ENCODE measurements around the gene NFRKB.
"Not testable (repeated sequence)": the region's sequence is repeated elsewhere in the genome, so short reads cannot be mapped to it uniquely, and the experiment has no call there.

The NFRKB gene

DNA sequence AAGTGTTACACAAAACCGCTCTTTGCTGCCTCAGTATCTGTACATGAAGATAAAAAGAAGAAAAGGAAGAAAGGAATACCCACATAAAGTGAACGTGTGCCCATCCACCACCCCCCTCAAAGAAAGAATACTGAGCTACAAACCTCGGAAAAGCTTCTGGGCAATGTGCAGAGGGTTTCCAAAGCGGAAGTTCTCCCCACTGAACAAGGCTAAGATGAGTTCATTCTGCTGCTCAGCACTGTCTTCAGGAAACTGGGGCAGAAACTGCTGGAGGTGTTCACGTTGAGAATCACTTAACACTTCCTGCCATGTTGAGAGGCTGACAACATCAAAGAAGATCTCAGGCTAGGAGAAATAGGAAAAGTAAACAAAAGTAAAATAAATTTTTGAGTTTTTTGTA, 6.9 kb downstream of the NFRKB start:
- DNase-seq, result no peak

DNA sequence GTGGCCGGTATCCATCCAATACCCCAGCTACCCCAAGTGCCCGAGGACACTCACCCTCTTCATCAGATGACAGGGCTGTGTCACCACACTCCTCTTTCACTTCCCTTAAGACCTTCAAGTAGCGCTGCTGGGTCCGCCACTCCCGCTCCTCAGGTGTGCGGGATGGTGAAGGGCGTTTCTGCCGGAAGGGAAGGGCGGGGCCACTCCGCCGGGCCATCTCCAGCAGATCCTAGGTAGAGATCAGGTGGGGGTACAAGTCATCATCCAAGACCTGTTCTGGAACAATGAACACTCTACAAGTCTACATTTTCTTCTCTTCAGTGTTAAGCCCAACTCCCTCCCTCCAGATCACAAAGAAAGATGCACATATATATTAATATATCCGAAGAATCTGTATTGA, 10.0 kb downstream of the NFRKB start:
- DNase-seq, result no peak

DNA sequence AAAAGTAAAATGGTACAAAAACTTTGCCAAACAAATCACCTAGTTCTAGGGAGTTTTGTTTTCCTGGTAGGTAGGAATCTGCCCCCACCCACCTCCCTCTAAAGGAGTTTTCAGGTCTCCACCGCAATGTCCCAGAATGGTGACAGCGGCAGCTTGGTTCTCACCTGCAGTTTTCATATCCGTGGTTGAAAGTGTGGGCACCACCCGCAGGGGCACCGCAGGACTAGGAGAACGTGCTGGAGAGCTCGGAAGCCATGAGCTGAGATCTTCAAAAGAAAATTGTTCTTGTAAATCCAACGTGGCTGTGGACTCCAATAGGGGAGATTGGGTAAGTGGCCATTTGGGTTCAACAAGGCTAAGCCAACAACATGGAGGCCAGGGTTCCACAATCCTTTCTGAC, 10.8 kb downstream of the NFRKB start:
- no peak for DNase-seq

DNA sequence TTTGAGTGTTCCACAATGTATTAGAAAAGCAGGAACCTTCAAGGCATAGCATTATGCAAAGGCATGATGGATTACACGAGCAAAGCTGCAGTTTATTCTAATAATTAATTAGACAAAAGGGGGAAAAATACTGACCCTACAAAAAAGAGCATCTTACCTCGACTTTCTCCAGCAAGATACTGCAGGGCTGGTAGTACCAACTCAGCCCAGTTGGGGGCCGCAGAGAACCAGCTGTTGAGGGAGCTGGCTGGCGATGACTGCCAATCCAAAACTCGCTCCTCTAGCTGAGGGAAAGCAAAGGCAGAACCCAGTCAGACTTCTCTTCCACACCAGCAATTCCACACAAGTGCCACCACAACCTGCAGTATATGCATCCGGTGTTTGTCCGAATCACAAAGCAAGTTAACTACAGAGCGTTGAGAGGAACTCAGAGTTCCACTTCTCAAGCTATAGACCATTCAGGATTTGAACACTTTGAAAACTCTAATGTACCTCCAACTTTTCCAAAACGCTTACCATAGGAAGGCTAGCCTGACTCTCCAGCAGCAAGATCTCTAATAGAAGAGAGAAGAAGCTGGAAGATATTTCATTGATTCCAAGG, 13.7 kb downstream of the NFRKB start:
- DNase-seq, result peak; percentile 43

DNA sequence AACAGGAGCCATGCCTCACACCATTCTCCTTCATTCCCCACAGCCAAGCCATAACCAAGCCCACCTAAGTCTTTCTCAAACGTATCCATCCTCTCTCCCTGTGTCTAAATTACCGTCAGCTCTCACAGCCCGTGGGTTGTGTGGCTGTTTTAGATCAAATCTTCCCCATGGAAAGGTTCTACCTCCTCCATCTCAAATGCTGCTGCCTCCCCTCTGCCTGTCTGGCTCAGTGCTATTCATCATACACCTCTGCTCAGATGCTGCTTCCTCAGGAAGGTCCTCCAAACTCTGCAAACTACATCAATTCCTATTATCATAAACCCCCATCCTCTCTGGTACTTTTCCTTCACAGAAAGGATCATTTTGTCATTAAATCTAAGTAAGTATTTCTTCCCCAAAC, 15.1 kb downstream of the NFRKB start:
- DNase-seq, result no peak

DNA sequence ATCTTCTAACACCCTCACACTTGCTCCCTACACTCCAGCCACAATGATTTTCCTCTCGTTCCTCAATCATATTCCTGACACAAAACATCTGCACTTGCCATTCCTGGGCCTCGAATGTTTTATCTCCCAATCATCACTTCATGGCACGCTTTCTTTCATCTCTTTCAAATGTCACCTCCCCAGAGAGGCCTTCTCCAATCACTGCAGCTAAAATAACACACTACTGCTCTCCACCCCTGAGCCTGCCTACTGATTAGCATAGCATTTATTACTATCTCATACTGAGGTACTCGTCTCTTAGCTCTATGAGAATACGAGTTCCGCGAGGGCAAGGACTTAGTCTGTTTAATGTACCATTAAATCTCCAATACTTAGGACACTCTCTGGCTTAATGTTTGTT, 23.5 kb downstream of the NFRKB start:
- no peak for DNase-seq

DNA sequence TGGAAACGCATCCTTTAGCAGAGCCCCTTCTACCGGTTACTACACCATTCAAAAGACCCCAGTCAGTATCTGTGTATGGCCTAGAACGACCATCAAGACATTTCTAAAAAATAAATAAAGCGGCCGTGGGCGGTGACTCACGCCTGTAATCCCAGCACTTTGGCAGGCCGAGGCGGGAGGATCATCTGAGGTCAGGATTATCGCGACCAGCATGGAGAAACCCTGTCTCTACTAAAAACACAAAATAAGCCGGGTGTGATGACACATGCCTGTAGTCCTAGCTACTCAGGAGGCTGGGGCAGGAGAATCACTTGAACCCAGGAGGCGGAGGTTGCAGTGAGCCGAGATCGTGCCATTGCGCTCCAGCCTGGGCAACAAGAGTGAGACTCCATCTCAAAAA, 26.8 kb downstream of the NFRKB start:
- DNase-seq, result not testable (repeated sequence)

DNA sequence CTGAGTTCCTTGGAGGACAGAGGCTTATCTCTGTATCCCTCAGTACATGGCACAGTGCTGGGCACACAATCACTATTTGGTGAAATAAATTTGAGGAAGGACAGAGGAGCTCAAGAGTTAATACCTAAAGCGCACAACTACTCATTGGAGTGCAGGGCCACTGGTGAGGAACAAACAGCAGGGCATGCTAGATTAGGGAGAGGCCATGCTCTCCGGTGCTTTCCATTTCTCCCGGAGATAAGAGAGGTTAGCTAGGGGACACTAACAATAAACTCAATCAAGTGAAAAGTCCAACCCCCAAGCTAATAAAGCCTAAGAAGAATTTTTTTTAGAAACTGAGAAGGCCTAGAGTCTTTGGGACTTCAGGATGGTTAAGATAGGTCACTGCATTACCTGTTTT, 29.1 kb downstream of the NFRKB start:
- DNase-seq, result no peak

DNA sequence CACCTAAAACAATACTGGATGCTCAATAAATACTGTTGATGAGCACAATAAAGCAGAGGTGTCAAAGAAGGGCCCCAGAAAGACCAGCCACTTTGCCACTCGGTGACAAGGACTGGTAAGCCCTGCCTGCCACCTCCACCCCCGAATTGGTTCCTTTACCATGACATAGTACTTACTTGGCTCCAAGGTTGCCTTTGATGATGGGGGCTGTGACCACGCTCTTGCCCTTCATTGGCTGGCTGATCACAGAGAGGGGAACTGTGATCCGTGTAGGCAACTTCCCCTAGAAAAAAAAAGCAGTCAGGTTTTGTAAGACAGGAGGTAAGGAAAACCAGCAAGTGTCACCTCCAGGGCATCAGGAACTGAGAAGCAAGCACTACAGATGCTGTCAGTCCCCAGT, 29.7 kb downstream of the NFRKB start:
- DNase-seq, result no peak

DNA sequence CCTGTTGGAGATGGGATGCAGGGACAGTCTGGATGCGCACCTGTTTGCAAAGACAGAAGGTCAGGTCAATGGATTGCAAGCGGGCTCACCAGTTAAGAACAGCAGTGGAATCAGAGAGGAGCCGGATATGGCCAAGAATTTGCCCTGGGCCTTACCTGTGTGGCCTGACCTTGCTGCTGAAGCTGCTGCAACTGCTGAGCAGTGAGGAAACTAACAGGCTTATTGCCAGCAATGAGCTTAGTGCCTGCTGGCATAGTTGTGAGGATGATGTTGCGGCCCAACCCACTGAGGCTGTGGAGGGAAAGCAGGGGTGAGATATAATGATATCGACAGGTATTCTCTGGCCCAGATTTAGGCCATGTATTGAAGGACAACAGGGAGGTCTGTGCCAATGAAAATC, 30.6 kb downstream of the NFRKB start:
- DNase-seq, result no peak

DNA sequence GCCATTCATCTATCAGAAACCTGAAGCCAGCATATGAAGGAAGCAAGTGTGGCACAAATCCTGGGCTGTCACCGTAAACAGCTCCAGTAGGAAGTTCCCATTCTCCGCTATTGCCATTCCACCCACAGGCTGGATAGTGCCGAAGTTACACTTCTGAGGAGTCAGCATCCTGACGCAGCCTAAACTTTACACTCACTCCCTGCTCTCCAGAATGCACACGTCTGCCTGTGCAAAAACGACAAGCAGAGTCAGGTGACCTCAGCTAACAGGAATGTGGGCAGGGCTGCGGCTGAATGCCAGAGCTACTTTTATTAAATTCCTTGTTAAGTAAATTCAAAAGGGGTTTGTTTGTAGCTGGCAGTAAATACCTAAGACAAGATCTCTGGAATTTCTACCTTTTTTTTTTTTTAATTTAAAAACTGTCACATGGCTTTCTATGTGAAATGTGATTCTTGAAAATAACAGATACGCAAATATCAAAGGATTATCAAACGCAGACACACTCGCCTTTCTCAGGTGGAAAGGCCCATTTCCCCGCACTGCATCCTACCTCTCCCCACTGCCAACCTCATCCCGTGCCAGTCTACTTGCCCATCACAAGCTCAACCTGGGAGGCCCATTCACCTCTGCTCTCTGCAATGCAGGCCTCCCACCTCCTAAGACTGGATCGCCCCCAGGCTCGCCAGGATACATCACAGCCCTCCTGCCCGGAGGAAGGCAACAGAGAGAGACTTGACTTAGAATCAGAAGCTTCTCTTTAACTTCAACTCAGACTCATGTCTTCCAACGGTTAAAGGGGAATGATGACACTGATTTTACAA, 33.5 kb downstream of the NFRKB start:
- no peak for DNase-seq

DNA sequence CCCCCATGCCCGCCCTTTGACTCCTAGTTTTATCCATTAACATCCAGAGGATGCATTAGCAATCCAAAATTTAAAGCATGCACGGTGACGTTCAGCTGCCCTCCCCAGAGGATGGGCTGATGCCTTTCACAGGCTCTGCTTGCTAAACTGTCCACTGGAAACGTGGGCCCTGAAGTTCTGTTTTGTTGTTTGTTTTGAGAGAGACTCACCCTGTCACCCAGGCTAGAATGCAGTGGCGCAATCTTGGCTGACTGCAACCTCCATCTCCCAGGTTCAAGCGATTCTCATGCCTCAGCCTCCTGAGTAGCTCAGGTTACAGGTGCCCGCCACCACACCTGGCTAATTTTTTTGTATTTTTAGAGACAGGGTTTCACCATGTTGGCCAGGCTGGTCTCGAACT, 39.3 kb downstream of the NFRKB start:
- no peak for DNase-seq

DNA sequence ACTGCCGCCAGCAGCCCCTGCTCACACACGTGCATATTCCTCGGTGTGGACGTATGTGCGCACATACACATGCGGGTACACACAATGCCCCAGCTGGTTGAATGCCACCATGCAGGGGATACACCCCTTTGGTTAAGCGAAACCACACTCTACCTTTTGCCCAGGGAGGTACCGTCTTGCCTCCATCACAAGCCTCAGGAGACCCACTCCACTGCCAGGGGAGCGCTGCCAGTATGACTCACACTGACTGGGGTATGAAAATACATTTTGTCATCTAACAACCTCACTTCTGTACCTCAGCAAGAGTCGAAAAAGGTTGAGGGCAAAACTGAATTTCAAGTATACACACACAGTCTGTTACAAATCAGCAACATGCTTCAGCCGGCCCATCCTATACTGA, 40.3 kb downstream of the NFRKB start:
- no peak for DNase-seq

DNA sequence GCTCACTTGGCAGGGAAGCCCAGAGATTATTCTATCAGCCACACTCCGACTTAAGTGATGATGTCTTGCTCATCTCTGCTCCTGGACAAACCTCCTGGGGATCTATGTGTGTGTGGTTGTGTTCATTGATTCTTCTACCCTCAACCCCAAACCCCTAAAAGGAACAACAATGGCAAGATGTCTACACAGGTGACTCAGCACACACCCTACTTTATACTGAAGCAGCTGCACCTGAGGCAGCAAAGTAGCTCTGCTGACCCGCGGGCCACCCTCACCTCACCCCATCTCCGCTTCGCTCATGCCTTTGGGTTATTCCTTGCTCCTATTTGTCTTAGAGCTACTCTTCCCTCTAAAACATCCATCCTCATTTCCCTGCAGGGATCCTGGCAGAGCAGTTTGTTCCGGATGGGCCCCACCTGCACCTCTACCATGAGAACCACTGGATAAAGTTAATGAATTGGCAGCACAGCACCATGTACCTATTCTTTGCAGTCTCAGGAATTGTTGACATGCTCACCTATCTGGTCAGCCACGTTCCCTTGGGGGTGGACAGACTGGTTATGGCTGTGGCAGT, 41.1 kb downstream of the NFRKB start:
- DNase-seq, result no peak

DNA sequence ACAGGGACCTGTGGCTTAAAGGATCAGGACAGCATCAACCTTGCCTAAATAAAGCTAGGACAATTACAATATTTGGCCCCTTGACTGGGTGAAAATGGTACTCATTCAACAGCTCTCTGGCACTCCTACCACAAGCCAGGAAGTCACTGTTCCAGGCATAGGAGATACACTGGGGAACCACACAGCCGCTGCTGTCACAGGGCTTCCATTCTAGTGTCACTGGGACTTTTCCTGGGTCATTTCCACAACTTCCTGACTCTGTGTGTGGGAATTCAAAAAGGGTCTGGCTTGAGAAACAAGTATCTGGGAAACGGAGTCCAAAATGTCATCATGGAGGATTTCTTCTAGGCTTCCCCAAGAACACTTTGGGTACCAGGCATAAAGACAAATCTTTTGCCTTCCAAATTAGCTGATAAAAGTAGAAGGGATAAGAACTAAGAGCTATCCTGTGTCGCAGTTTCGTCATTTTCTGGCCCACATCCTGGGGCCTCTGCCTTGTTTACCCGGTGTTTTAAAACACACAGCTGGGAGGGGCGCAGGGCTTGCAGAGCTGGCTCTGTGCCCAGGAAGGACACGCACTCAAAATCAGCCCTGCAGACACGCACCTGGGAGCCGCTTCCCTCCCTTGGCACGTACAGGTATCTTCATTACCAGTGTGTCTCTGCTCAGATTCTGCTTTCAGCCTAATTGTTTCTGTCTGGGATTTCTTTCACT, 41.7 kb downstream of the NFRKB start:
- DNase-seq, result peak; percentile 91

DNA sequence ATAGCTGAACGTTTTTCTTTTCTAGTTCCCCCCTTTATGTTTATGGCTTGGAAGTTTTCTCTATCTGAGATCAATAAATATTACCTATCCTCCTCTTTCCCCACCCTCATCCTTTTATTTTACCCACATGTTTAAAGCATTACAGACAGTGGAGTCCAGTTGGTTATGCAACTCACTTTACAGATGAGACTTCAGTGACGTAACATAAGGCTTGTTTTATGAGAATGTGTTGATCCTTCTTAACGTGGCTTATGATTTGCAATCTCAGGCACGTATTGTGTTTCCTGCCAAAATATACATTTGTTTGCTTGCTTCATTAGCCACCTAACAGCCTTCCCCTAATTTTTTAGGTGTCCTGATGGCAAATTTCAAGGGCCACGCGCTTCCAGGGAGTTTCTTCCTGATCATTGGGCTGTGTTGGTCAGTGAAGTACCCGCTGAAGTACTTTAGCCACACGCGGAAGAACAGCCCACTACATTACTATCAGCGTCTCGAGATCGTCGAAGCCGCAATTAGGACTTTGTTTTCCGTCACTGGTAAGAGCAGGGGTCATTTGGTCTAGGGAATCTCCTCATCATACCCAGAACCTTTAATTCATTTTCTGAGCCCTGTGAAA, 43.1 kb downstream of the NFRKB start:
- DNase-seq, result no peak

DNA sequence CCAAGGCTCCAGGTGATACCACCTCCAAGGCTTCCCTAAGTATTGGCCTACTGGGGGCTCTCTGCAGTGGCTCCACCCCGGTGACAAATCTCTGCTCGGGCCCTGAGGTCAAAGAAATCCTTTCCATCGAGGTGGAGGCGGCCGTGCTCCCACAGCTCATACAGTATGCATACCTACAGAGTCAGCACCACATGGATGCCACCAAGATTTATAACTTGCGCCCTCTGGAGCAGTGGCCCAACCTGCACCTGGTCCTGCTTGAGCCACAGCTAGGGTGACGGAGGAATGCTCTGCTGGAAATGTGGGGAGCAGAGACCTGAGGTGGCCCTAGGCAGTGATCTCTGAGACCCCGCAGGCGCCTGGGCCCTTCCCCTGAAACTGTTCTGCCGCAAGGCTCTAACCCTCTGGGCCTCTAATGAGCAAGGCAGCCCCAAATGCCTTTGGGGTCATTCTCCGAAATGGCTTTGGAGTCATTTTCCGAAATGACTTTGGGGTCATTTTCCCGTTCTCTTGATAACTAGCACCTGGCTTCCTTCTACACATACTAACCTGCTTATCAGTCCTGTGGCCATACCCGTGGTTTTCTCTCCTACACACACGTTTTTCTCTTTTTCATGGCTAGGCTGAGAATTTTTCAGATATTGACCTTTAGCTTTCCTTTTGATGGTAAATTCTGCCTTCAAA, 45.8 kb downstream of the NFRKB start:
- no peak for DNase-seq

DNA sequence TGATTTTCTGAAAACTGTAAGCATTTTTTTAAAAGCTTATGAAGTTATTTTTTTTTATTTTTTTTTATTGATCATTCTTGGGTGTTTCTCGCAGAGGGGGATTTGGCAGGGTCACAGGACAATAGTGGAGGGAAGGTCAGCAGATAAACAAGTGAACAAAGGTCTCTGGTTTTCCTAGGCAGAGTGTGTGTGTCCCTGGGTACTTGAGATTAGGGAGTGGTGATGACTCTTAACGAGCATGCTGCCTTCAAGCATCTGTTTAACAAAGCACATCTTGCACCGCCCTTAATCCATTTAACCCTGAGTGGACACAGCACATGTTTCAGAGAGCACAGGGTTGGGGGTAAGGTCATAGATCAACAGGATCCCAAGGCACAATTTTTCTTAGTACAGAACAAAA, 48.0 kb downstream of the NFRKB start:
- not testable (repeated sequence) for DNase-seq

DNA sequence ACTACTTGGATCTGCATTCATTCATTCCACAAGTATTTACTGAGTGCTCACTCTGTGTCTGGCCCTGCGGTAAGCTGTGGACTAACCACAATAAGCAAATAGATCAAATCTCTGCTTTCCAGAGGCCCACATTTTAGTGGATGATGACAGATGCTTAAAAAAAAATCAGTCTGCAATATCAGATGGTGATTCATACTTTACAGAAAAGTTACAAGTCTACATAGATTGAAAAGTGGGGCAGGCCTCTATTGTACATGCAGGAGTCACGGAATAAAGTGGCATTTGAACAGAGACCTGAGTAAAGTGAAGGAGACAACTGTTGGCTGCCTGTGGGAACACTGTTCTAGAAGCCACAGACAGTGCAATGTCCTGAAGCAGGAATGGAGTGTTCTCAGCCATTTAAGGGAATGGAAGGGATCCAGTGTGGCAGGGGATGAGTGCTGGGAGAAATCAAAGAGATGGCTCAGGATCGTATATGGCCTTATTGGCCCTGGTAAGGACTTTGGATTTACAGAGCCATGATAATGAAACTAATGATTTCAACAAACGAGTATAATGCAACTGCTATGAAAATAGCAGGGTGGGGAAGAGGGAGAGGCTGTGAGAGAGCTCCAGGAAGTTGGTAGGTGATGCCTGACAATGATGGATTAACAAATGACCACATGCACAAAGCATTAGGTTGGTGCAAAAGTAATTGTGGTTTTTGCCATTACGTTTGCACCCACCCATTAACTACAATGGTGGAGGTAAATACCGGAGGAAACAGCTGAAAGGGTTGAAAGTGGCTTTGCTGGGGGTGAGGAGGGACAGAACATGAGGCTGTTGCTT, 48.7 kb downstream of the NFRKB start:
- no peak for DNase-seq

Measured in NCI-H526 treated with DMSO at 0.1 percent for 48 hours (cell line).